ENCODE measurements around the gene ARSG.
"Not testable (repeated sequence)": the region's sequence is repeated elsewhere in the genome, so short reads cannot be mapped to it uniquely, and the experiment has no call there.

The ARSG gene

DNA sequence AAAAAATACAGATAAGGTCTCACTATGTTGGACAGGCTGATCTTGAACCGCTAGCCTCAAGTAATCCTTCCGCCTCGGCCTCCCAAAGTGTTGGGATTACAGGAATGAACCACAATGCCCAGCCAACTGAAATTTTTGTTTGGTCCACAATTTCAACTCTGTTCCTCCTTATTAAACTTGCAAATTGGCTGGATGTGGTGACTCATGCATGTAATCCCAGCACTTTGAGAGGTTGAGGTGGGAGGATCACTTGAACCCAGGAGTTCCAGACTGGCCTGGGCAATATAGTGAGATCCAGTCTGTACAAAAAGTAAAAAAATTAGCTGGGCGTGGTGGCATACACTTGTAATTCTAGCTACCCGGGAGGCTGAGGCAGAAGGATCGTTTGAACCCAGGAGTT, 13.4 kb downstream of the ARSG start:
- TF ChIP-seq, protein P1, sequence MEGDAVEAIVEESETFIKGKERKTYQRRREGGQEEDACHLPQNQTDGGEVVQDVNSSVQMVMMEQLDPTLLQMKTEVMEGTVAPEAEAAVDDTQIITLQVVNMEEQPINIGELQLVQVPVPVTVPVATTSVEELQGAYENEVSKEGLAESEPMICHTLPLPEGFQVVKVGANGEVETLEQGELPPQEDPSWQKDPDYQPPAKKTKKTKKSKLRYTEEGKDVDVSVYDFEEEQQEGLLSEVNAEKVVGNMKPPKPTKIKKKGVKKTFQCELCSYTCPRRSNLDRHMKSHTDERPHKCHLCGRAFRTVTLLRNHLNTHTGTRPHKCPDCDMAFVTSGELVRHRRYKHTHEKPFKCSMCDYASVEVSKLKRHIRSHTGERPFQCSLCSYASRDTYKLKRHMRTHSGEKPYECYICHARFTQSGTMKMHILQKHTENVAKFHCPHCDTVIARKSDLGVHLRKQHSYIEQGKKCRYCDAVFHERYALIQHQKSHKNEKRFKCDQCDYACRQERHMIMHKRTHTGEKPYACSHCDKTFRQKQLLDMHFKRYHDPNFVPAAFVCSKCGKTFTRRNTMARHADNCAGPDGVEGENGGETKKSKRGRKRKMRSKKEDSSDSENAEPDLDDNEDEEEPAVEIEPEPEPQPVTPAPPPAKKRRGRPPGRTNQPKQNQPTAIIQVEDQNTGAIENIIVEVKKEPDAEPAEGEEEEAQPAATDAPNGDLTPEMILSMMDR (IDR thresholded peaks at IDR 0.05; ENCODE audit: insufficient read depth, low read length, missing control alignments) = no peak
- no peak overlapping the region for H3K4me3 ChIP-seq (ENCODE audit: low read depth, low read length)
- DNase-seq (ENCODE audit: low read depth, low spot score) = no peak
- ChIA-PET CTCF (no interaction called here), POLR2A (no interaction called here)

DNA sequence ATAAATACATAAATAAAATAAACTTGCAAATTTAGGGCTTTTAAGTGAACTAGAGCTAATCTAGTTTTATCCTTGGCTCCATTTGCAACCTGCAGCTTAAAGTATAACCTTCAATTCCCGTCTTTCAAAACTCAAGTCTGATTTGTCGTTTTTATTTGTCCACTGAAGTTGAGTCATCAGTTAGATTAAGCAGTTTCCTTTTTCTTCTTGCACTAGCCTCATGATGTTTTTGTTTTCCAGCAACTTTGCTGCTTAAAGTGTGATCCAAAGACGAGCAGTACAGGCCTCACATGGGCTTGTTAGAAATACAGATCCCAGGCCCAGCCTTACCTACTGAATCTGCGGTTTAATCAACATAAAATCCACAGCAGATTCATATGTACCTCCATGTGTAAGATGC, 13.8 kb downstream of the ARSG start:
- TF ChIP-seq, protein P1 (IDR thresholded peaks at IDR 0.05; ENCODE audit: insufficient read depth, low read length, missing control alignments) = no peak
- ChIA-PET POLR2A (no interaction called here), CTCF (no interaction called here)
- no peak overlapping the region for H3K4me3 ChIP-seq (ENCODE audit: low read depth, low read length)
- no peak for DNase-seq (ENCODE audit: low read depth, low spot score)

DNA sequence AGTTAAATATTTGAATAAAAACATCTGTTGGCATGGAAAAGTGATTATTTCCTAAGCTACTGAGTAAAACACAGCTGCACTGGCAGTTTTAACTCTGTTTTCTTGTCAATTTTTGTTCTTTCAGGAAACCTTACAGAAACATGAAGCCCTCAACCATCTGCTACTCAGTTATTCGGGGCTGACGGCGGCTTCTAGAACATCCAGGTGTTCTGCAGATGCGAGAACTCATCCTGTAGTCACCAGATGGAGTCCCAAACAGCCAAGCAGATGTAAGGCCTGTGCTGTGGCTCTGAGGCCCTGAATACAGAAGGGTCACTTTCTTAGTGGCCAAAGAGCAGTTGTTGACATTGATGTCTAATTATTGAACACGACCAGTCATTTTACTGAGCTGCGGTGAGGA, 15.5 kb downstream of the ARSG start:
- DNase-seq (ENCODE audit: low read depth, low spot score) = no peak
- TF ChIP-seq, protein P1 (IDR thresholded peaks at IDR 0.05; ENCODE audit: insufficient read depth, low read length, missing control alignments) = no peak
- ChIA-PET POLR2A (no interaction called here), CTCF (no interaction called here)
- no peak overlapping the region for H3K4me3 ChIP-seq (ENCODE audit: low read depth, low read length)

DNA sequence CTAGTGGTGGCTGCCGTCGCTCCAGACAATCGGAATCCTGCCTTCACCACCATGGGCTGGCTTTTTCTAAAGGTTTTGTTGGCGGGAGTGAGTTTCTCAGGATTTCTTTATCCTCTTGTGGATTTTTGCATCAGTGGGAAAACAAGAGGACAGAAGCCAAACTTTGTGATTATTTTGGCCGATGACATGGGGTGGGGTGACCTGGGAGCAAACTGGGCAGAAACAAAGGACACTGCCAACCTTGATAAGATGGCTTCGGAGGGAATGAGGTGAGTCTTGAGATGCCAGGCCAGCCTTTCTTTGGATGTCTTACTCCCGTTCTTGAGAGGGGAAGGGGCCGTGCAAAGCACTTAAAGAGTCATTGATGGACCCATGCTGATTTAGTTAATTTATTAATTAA, 16.1 kb downstream of the ARSG start:
- no peak for DNase-seq (ENCODE audit: low read depth, low spot score)
- TF ChIP-seq, protein P1 (IDR thresholded peaks at IDR 0.05; ENCODE audit: insufficient read depth, low read length, missing control alignments) = no peak
- ChIA-PET POLR2A (no interaction called here), CTCF (interaction anchor here (0.6 kb wide), 1 partner anchor 107 kb away, joined by 3 read pairs; no protein-coding TSS in a partner anchor)
- H3K4me3 ChIP-seq (ENCODE audit: low read depth, low read length) = no peak overlapping the region

DNA sequence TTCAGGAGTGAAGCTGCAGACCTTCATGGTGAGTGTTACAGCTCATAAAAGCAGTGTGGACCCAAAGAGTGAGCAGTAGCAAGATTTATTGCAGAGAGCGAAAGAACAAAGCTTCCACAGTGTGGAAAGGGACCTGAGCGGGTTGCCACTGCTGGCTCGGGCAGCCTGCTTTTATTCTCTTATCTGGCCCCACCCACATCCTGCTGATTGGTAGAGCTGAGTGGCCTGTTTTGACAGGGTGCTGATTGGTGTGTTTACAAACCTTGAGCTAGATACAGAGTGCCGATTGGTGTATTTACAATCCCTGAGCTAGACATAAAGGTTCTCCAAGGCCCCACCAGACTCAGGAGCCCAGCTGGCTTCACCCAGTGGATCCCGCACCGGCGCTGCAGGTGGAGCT, 17.2 kb downstream of the ARSG start:
- CTCF ChIA-PET; POLR2A ChIA-PET; DNase-seq (ENCODE audit: low read depth, low spot score); H3K4me3 ChIP-seq (ENCODE audit: low read depth, low read length): not testable (repeated sequence)

DNA sequence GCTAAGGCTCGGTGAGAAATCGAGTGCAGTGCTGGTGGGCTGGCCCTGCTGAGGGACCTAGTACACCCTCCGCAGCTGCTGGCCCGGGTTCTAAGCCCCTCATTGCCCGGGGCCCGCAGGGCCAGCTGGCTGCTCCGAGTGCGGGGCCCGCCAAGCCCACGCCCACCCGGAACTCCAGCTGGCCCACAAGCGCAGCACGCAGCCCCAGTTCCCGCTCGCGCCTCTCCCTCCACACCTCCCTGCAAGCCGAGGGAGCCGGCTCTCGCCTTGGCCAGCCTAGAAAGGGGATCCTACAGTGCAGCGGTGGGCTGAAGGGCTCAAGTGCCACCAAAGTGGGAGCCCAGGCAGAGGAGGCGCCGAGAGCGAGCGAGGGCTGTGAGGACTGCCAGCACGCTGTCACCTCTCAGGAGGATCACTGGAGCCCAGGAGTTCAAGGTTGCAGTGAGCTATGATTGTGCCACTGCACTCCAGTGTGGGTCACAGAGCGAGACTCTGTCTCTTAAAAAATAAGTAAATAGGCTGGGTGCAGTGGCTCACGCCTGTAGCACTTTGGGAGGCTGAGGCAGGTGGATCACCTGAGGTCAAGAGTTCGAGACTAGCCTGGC, 17.9 kb downstream of the ARSG start:
- POLR2A ChIA-PET; H3K4me3 ChIP-seq (ENCODE audit: low read depth, low read length); DNase-seq (ENCODE audit: low read depth, low spot score): not testable (repeated sequence)
- CTCF ChIA-PET = interaction anchor here (1.0 kb wide), 1 partner anchor 159 kb away, joined by 3 read pairs; no protein-coding TSS in a partner anchor

DNA sequence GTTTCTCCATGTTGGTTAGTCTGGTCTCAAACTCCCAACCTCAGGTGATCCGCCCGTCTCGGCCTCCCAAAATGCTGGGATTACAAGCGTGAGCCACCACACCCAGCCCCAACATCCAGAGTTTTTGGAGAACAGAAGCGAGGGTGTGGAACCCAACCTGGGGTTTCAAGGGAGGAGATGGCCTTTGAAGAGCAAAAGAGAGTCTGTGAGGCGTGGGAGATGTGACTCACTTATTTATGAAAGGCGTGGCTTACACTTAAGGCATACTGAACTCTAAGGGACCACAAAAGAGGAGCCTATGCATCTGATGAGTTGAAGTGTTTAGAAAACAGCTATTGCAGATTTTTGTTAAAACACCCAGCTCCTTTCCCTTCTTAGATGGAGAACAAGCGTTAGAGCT, 18.9 kb downstream of the ARSG start:
- POLR2A ChIA-PET = no interaction called here
- H3K4me3 ChIP-seq (ENCODE audit: low read depth, low read length) = no peak overlapping the region
- DNase-seq (ENCODE audit: low read depth, low spot score) = no peak
- CTCF ChIA-PET = interaction anchor here (1.0 kb wide), 1 partner anchor 158 kb away, joined by 3 read pairs; no protein-coding TSS in a partner anchor
- TF ChIP-seq, protein P1 (IDR thresholded peaks at IDR 0.05; ENCODE audit: insufficient read depth, low read length, missing control alignments) = no peak

Data from AG04449 (cell line).